NCI-H128 (cell line): Measurements from ENCODE around the gene ANTXR2.
"Not testable (repeated sequence)": the region's sequence is repeated elsewhere in the genome, so short reads cannot be mapped to it uniquely, and the experiment has no call there.

ENCODE experiments used
- DNase-seq: peaks from one replicate; lab custom pipeline; 2025; ENCODE audit not compliant: unreplicated experiment; lab: John Stamatoyannopoulos, UW

ANTXR2 gene

GRCh38 chr4:80026100-80026499, 46.9 kb downstream of the ANTXR2 start:
- no peak for DNase-seq

GRCh38 chr4:80024335-80024734, 48.7 kb downstream of the ANTXR2 start:
- DNase-seq, result no peak

- no peak for DNase-seq
These were observed 50.7 kb downstream of the ANTXR2 start for GRCh38 chr4:80022282-80022681.

- DNase-seq, result no peak
These were observed 55.7 kb downstream of the ANTXR2 start for GRCh38 chr4:80017125-80017854.

- no peak for DNase-seq
These were observed 56.5 kb downstream of the ANTXR2 start for GRCh38 chr4:80016506-80016905.

- no peak for DNase-seq
These were observed 57.4 kb downstream of the ANTXR2 start for GRCh38 chr4:80015407-80016189.

GRCh38 chr4:80014531-80014930, 58.5 kb downstream of the ANTXR2 start:
- DNase-seq, result no peak

GRCh38 chr4:80012291-80012690, 60.7 kb downstream of the ANTXR2 start:
- DNase-seq, result no peak

- DNase-seq, result no peak
These were observed 61.3 kb downstream of the ANTXR2 start for GRCh38 chr4:80011636-80012236.

- DNase-seq, result no peak
These were observed 62.7 kb downstream of the ANTXR2 start for GRCh38 chr4:80010316-80010715.

- DNase-seq, result no peak
These were observed 63.2 kb downstream of the ANTXR2 start for GRCh38 chr4:80009806-80010205.

- no peak for DNase-seq
These were observed 64.1 kb downstream of the ANTXR2 start for GRCh38 chr4:80008971-80009370.

- no peak for DNase-seq
These were observed 64.7 kb downstream of the ANTXR2 start for GRCh38 chr4:80008351-80008750.

GRCh38 chr4:80007745-80008149, 65.3 kb downstream of the ANTXR2 start:
- no peak for DNase-seq

- DNase-seq, result no peak
These were observed 65.9 kb downstream of the ANTXR2 start for GRCh38 chr4:80006935-80007744.

- no peak for DNase-seq
These were observed 67.2 kb downstream of the ANTXR2 start for GRCh38 chr4:80005863-80006262.

- no peak for DNase-seq
These were observed 68.7 kb downstream of the ANTXR2 start for GRCh38 chr4:80004319-80004718.

- not testable (repeated sequence) for DNase-seq
These were observed 70.5 kb downstream of the ANTXR2 start for GRCh38 chr4:80002559-80002958.

GRCh38 chr4:79999048-79999447, 74.0 kb downstream of the ANTXR2 start:
- DNase-seq, result not testable (repeated sequence)

- no peak for DNase-seq
These were observed 74.8 kb downstream of the ANTXR2 start for GRCh38 chr4:79998201-79998600.

- DNase-seq, result no peak
These were observed 76.2 kb downstream of the ANTXR2 start for GRCh38 chr4:79996851-79997250.
